Measurements from ENCODE around the gene DOK6. TPM values are rescaled to one million over a fixed set of nuclear protein-coding genes. Genes with fewer than 3 reads are reported as not detected.

Gene DOK6
- total RNA-seq, 2 donors from 2014 or later = not detected

DNA sequence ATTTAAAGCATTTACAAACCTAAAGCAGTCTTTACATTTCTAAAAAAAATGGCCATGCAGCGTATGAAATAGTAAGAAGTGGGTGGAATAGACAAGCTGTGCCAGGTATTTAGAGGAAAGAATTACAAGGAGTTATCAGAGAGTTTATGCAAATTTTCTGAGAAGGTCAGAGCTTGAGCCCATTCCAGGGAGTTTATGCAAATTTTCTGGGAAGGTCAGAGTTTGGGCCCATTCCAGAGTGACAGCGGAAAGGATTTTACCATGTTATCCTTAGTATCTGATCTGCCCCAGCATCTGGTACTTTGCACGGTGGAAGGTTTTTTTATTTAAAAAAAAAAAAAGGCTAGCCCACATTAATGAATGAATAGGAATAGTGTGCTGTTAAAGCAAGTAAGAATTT, 1.4 kb upstream of the DOK6 start:
- H3K27me3 Mint-ChIP-seq = peaks cover 42 to 48% of the 10 kb centered on the region in 2 donors
- H3K36me3 Mint-ChIP-seq = peaks cover 6% of the 10 kb centered on the region
- ATAC-seq = no peak
- H3K27ac Mint-ChIP-seq = no peak overlapping the region
- no peak overlapping the region for H3K4me3 Mint-ChIP-seq
- H3K9me3 Mint-ChIP-seq = no peaks in the 10 kb centered on the region
- peaks cover 4 to 5% of the 10 kb centered on the region in 2 donors for H3K4me1 Mint-ChIP-seq (ENCODE audit: low read depth in 2 of 2)
- DNase-seq (ENCODE audit: low spot score) = no peak

DNA sequence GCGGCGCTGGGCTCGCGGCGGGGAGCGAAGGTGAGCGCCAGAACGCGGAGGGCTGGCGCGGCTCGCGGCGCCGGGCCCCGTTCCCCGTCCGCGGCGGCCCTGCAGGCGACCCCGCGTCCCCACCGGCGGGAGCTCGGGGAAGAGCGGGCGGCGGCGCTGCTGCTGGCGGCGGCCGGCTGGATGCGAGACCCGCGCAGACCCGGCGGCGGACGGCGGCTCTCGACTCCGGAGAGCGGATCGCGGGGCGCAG, 213 bp downstream of the DOK6 start:
- Mint-ChIP-seq H3K4me3 (no peak overlapping the region), H3K36me3 (peaks cover 6% of the 10 kb centered on the region), H3K9me3 (no peaks in the 10 kb centered on the region), H3K27ac (no peak overlapping the region), H3K4me1 (ENCODE audit: low read depth in 2 of 2) (peaks cover 2 to 5% of the 10 kb centered on the region in 2 donors), H3K27me3 (peaks cover 41 to 43% of the 10 kb centered on the region in 2 donors)
- ATAC-seq (peak in 1 of 2 donors; percentile 31), DNase-seq (ENCODE audit: low spot score) (no peak)

- no peak overlapping the region for H3K27ac Mint-ChIP-seq
- peaks cover 2 to 5% of the 10 kb centered on the region in 2 donors for H3K4me1 Mint-ChIP-seq (ENCODE audit: low read depth in 2 of 2)
- peaks cover 44 to 46% of the 10 kb centered on the region in 2 donors for H3K27me3 Mint-ChIP-seq
- ATAC-seq (peak in 1 of 2 donors; percentile 33), DNase-seq (ENCODE audit: low spot score) (no peak)
- H3K9me3 Mint-ChIP-seq = no peaks in the 10 kb centered on the region
- H3K4me3 Mint-ChIP-seq = no peak overlapping the region
- peaks cover 6% of the 10 kb centered on the region for H3K36me3 Mint-ChIP-seq
Observed at GRCh38 chr18:69401226-69401971, 711 bp downstream of the DOK6 start.

DNA sequence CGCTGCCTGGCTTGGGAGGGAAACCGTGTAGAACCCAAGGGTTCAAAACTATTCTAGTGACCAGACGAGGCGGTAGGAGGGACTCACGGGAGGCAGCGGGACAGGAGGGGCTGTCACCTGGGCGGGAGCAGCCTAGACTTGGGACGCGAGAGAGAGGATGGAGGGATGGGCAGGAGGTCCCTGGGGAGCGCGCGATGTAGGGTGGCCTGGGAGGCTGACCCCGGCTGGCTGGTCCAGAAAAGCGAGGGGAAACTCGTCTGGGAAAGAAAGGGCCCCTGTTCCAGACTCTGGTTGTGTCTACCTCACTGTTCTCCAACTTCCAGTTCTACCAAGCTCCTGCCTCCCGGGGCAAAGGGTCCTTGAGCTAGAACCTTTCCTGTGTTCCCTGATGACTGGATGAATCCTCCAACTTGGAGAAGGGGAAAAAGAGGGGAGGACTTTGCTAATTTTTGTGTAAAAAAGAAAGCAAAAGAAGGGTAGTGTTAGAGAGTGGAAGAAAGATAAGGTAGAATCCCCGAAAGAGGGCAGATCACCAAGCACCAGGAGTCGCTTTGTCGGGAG, 1.4 kb downstream of the DOK6 start:
- Mint-ChIP-seq H3K4me3 (no peak overlapping the region), H3K27me3 (peaks cover 48% of the 10 kb centered on the region in 2 donors), H3K27ac (no peak overlapping the region), H3K9me3 (no peaks in the 10 kb centered on the region), H3K36me3 (peaks cover 6% of the 10 kb centered on the region), H3K4me1 (ENCODE audit: low read depth in 2 of 2) (peaks cover 2 to 5% of the 10 kb centered on the region in 2 donors)
- DNase-seq (ENCODE audit: low spot score) (no peak), ATAC-seq (peak in 1 of 2 donors; percentile 36)

DNA sequence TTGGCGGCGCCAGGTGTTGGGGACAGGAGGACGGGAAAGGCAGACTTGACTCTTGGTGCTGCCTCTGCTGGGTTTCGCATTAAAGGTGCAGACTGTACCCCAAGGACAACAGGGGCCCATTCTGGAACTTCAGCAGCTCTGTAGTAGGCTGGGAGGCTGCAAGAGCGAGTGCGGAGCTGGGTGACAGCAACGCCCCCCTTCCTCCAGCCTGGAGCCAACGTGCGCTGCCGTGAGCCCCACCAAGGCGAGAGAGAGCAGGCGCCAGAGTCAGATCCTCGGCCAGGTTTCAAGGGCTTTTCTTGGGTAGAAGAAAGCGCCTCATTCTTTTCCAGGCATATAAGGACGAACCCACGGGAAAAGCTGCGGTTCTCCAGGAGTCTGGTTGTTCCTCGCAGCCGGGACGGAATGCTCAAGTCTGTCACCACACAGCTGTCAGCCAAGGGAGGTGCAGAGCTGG, 1.9 kb downstream of the DOK6 start:
- no peak for ATAC-seq
- peaks cover 48% of the 10 kb centered on the region in 2 donors for H3K27me3 Mint-ChIP-seq
- no peaks in the 10 kb centered on the region for H3K9me3 Mint-ChIP-seq
- peaks cover 2 to 5% of the 10 kb centered on the region in 2 donors for H3K4me1 Mint-ChIP-seq (ENCODE audit: low read depth in 2 of 2)
- no peak overlapping the region for H3K4me3 Mint-ChIP-seq
- DNase-seq (ENCODE audit: low spot score) = no peak
- H3K27ac Mint-ChIP-seq = no peak overlapping the region
- H3K36me3 Mint-ChIP-seq = peaks cover 6% of the 10 kb centered on the region

GRCh38 chr18:69408522-69408921, 7.8 kb downstream of the DOK6 start:
- no peak for ATAC-seq
- Mint-ChIP-seq H3K27me3 (peaks cover 7 to 18% of the 10 kb centered on the region in 2 donors), H3K4me1 (ENCODE audit: low read depth in 2 of 2) (no peaks in the 10 kb centered on the region), H3K36me3 (no peaks in the 10 kb centered on the region), H3K9me3 (no peaks in the 10 kb centered on the region), H3K4me3 (no peak overlapping the region), H3K27ac (no peak overlapping the region)
- no peak for DNase-seq (ENCODE audit: low spot score)

DNA sequence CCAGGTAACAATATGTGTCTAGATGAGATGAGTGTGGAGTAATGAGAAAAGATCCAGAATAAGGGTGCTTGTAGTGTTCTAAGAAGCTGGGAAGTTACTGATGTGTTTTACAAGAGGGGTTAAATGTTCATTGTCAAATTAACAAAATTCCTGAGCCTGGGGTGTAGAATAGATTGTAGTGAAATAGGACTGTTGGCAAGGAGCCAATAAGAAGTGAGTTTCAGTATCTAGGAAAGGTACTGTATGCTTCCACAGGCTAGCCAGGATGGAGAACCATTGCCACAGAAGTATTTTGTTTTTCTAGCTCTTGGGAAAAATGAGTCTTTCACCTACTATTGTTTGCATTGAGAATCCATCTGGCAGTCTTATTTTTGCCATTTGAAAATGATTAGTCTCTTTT, 10.5 kb downstream of the DOK6 start:
- DNase-seq (ENCODE audit: low spot score) = no peak
- H3K27me3 Mint-ChIP-seq = peaks cover 11 to 12% of the 10 kb centered on the region in 2 donors
- H3K4me1 Mint-ChIP-seq (ENCODE audit: low read depth in 2 of 2) = no peaks in the 10 kb centered on the region
- ATAC-seq = no peak
- no peaks in the 10 kb centered on the region for H3K9me3 Mint-ChIP-seq
- no peak overlapping the region for H3K4me3 Mint-ChIP-seq
- H3K36me3 Mint-ChIP-seq = no peaks in the 10 kb centered on the region
- H3K27ac Mint-ChIP-seq = no peak overlapping the region

DNA sequence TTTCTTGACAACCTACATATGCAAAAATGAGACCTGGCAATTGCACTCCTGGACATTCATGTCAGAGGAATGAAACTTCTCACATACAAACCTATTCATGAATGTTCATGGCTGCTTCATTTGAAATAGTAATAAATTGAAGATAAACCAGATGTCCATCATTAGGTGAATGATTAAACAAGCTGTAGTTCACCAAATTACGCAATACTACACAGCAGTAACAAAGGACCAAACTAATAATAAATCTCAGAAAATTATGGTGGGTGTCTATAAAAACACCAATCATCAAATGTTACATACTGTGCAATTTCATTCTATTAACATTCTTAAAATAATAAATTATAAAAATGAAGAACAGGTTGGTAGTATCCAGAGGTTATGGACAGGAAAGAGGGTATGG, 13.5 kb downstream of the DOK6 start:
- no peak for ATAC-seq
- no peaks in the 10 kb centered on the region for H3K36me3 Mint-ChIP-seq
- H3K27me3 Mint-ChIP-seq = peaks cover 5 to 6% of the 10 kb centered on the region in 2 donors
- DNase-seq (ENCODE audit: low spot score) = no peak
- no peak overlapping the region for H3K27ac Mint-ChIP-seq
- H3K4me1 Mint-ChIP-seq (ENCODE audit: low read depth in 2 of 2) = no peaks in the 10 kb centered on the region
- H3K9me3 Mint-ChIP-seq = no peaks in the 10 kb centered on the region
- no peak overlapping the region for H3K4me3 Mint-ChIP-seq

DNA sequence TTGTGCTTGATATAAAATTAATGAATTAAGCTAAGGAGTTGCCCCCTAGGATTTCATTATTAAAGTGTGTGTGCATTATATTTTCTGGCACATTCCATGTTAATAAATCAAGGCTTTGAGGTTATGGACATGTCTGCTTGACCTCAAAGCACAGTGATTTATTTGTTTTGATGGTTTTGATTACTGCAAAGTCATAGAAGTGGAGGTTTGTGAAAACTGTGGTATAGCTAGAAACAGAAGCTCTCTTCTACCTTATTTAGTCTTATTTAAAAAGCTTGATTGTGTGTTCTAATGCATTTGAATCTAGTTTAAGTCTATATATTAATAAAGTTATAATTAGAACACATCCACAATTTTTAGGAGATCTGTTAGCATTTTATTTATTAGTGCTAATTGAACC, 32.2 kb downstream of the DOK6 start:
- no peaks in the 10 kb centered on the region for H3K9me3 Mint-ChIP-seq

GRCh38 chr18:69435000-69435399, 34.3 kb downstream of the DOK6 start:
- Mint-ChIP-seq H3K27me3 (peaks cover 4 to 12% of the 10 kb centered on the region in 2 donors), H3K4me3 (no peak overlapping the region), H3K36me3 (peaks cover 5% of the 10 kb centered on the region), H3K27ac (no peak overlapping the region), H3K4me1 (ENCODE audit: low read depth in 2 of 2) (no peaks in the 10 kb centered on the region), H3K9me3 (peaks cover 6% of the 10 kb centered on the region)
- no peak for DNase-seq (ENCODE audit: low spot score)
- ATAC-seq = no peak

More for the DNA sequence above, 32.2 kb downstream of the DOK6 start:
- Mint-ChIP-seq H3K27ac (no peak overlapping the region), H3K27me3 (peaks cover 0 to 4% of the 10 kb centered on the region in 2 donors), H3K36me3 (no peaks in the 10 kb centered on the region), H3K4me1 (ENCODE audit: low read depth in 2 of 2) (no peaks in the 10 kb centered on the region), H3K4me3 (no peak overlapping the region)
- no peak for DNase-seq (ENCODE audit: low spot score)
- ATAC-seq = no peak

GRCh38 chr18:69444221-69444620, 43.5 kb downstream of the DOK6 start:
- Mint-ChIP-seq H3K4me1 (ENCODE audit: low read depth in 2 of 2) (no peaks in the 10 kb centered on the region), H3K27ac (no peak overlapping the region), H3K27me3 (peaks cover 3 to 18% of the 10 kb centered on the region in 2 donors), H3K9me3 (peaks cover 9% of the 10 kb centered on the region), H3K4me3 (no peak overlapping the region), H3K36me3 (peaks cover 5% of the 10 kb centered on the region)
- DNase-seq (ENCODE audit: low spot score) = no peak
- ATAC-seq = no peak

GRCh38 chr18:69447886-69448285, 47.2 kb downstream of the DOK6 start:
- Mint-ChIP-seq H3K27me3 (peaks cover 3 to 11% of the 10 kb centered on the region in 2 donors), H3K9me3 (peaks cover 3% of the 10 kb centered on the region), H3K27ac (no peak overlapping the region), H3K4me3 (no peak overlapping the region), H3K36me3 (no peaks in the 10 kb centered on the region), H3K4me1 (ENCODE audit: low read depth in 2 of 2) (no peaks in the 10 kb centered on the region)
- no peak for ATAC-seq
- DNase-seq (ENCODE audit: low spot score) = no peak

DNA sequence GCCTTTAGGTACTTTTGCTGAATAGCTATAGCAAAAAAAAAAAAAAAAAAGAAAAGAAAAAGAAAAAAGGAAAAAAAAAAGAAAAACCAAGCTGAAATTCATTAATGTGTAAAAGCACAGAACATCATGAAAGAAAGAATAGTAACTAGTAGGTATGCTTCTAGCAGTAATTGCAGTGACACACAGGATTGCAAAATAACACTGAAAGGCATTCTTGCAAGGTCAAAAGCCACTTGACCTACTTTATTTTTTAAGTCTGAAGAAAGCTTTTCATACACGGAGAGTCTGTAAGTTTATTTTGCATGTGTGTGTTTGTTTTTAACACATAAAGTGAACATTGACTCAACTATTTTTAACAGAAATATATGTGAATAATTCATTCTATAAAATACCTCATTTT, 54.4 kb downstream of the DOK6 start:
- Mint-ChIP-seq H3K9me3 (no peaks in the 10 kb centered on the region), H3K4me1 (ENCODE audit: low read depth in 2 of 2) (no peaks in the 10 kb centered on the region), H3K27me3 (no peaks in the 10 kb centered on the region), H3K36me3 (no peaks in the 10 kb centered on the region), H3K4me3 (no peak overlapping the region), H3K27ac (no peak overlapping the region)
- no peak for ATAC-seq
- no peak for DNase-seq (ENCODE audit: low spot score)

- DNase-seq (ENCODE audit: low spot score) (no peak), ATAC-seq (peak; percentile 69 to 82)
- H3K27ac Mint-ChIP-seq = no peak overlapping the region
- no peak overlapping the region for H3K4me3 Mint-ChIP-seq
- H3K4me1 Mint-ChIP-seq (ENCODE audit: low read depth in 2 of 2) = no peaks in the 10 kb centered on the region
- no peaks in the 10 kb centered on the region for H3K9me3 Mint-ChIP-seq
- peaks cover 0 to 6% of the 10 kb centered on the region in 2 donors for H3K27me3 Mint-ChIP-seq
- no peaks in the 10 kb centered on the region for H3K36me3 Mint-ChIP-seq
Observed at GRCh38 chr18:69469444-69469919, 68.8 kb downstream of the DOK6 start.

Data from natural killer cell treated with Interleukin-12 subunit alpha and Interleukin-12 subunit beta and Interleukin-15 and Interleukin-18, amount 100 ng/mL, for 72 hours (primary cell).